Measurements from ENCODE around the gene IL12RB2. TPM values are rescaled to one million over a fixed set of nuclear protein-coding genes. Genes with fewer than 3 reads are reported as not detected.

IL12RB2 gene
- total and polyA plus RNA-seq, 2 of the 13 experiments (the other 11 are each of a cell fraction or from before 2014, with no cell fraction given), result not detected

- TF ChIP-seq ZNF234 (CRISPR knock-in tag; conservative IDR thresholded peaks at IDR 0.05) (no peak), MBD4 (IDR thresholded peaks at IDR 0.05; ENCODE audit: borderline replicate concordance, low read length) (no peak), ZNF333 (CRISPR knock-in tag; IDR thresholded peaks at IDR 0.05; ENCODE audit: borderline replicate concordance) (peak; percentile 89; the same call in 1 of the 2 replicates), ZNF354B (CRISPR knock-in tag; IDR thresholded peaks at IDR 0.05) (no peak), THAP11 (CRISPR knock-in tag; IDR thresholded peaks at IDR 0.05) (peak; percentile 98), RFX1 (IDR thresholded peaks at IDR 0.05) (no peak), KMT2B (CRISPR knock-in tag; IDR thresholded peaks at IDR 0.05) (peak; percentile 76), MYPOP (CRISPR knock-in tag; IDR thresholded peaks at IDR 0.05) (no peak), ZNF24 (IDR thresholded peaks at IDR 0.05) (no peak), PITX1 (CRISPR knock-in tag; IDR thresholded peaks at IDR 0.05) (no peak), PBX3 (CRISPR knock-in tag; IDR thresholded peaks at IDR 0.05; ENCODE audit: borderline replicate concordance) (no peak), MTA3 (CRISPR knock-in tag; IDR thresholded peaks at IDR 0.05) (no peak), SETDB1 (CRISPR knock-in tag; IDR thresholded peaks at IDR 0.05; ENCODE audit: borderline replicate concordance) (no peak), HNRNPK (IDR thresholded peaks at IDR 0.05; ENCODE audit: low read depth, low read length, poor library complexity, severe bottlenecking) (no peak), ZNF589 (CRISPR knock-in tag; conservative IDR thresholded peaks at IDR 0.05) (no peak), MED8 (CRISPR knock-in tag; IDR thresholded peaks at IDR 0.05; ENCODE audit: insufficient replicate concordance) (peak; percentile 76), DMTF1 (CRISPR knock-in tag; IDR thresholded peaks at IDR 0.05) (no peak), TCF7L2 (IDR thresholded peaks at IDR 0.05; ENCODE audit: low read depth, low read length) (no peak), NFAT5 (CRISPR knock-in tag; IDR thresholded peaks at IDR 0.05) (peak; percentile 69)
Observed at GRCh38 chr1:67430358-67431155, 122.9 kb downstream of the IL12RB2 start, which contains the start of gene SERBP1 (continued).
